Upper lobe of left lung (tissue), 4 donors: ENCODE measurements around the gene ORMDL3.

Source experiments
- CTCF ChIP-seq, 6 experiments: fragments of 450-650 bp in 4 of 6; fragments of 200-600 bp in 2 of 6; sonication (generic) in 2 of 6; IDR thresholded peaks; one replicate each; pipeline ENCODE4 v1.5.1; 2016 to 2019; ENCODE audit warnings: antibody characterized with exemption in 6 of 6
- POLR2A ChIP-seq, 4 donors: fragments of 450-650 bp; IDR thresholded peaks; one replicate each; pipeline ENCODE4 v1.5.1; 2016 to 2017; ENCODE audit warnings: antibody characterized with exemption in 4 of 4, mild to moderate bottlenecking in 2 of 4
- POLR2AphosphoS5 ChIP-seq, 2 donors: sonication (generic); formaldehyde crosslinking; IDR thresholded peaks; one replicate each; pipeline ENCODE4 v1.5.1; 2017; ENCODE audit warnings: antibody characterized with exemption in 2 of 2

GRCh38 chr17:39969375-39969774, 42.0 kb upstream of the ORMDL3 start:
- TF ChIP-seq CTCF (IDR thresholded peaks at IDR 0.05) (no peak), POLR2AphosphoS5 (IDR thresholded peaks at IDR 0.05) (no peak), POLR2A (IDR thresholded peaks at IDR 0.05) (no peak)
